Stimulated activated CD8-positive, alpha-beta memory T cell treated with anti-CD3 and anti-CD28 coated beads, Interleukin-7, amount 100 ng/mL, for 1 hour (primary cell): ENCODE results near the gene SCYL2.
"Not testable (repeated sequence)": the region's sequence is repeated elsewhere in the genome, so short reads cannot be mapped to it uniquely, and the experiment has no call there.

ENCODE experiments used
- DNase-seq, 2 donors: peaks; one replicate each; pipeline ENCODE4 v3.0.0-alpha.2; 2020; ENCODE audit warnings: low read depth in 2 of 2

SCYL2 gene

GRCh38 chr12:100329800-100330199 lies 62.8 kb downstream of the SCYL2 start:
- no peak for DNase-seq

GRCh38 chr12:100331871-100332270 lies 64.9 kb downstream of the SCYL2 start:
- no peak for DNase-seq

GRCh38 chr12:100332852-100333251 lies 65.9 kb downstream of the SCYL2 start:
- DNase-seq = no peak

- DNase-seq = no peak
Observed at GRCh38 chr12:100337299-100337698, 70.3 kb downstream of the SCYL2 start.

- no peak for DNase-seq
Observed at GRCh38 chr12:100337727-100338126, 70.8 kb downstream of the SCYL2 start.

GRCh38 chr12:100339071-100339470 lies 72.1 kb downstream of the SCYL2 start:
- no peak for DNase-seq

GRCh38 chr12:100342897-100343296 lies 75.9 kb downstream of the SCYL2 start:
- not testable (repeated sequence) for DNase-seq

- DNase-seq = not testable (repeated sequence)
Observed at GRCh38 chr12:100344351-100344750, 77.4 kb downstream of the SCYL2 start.

- no peak for DNase-seq
Observed at GRCh38 chr12:100345020-100345767, 78.2 kb downstream of the SCYL2 start.

GRCh38 chr12:100346660-100347059 lies 79.7 kb downstream of the SCYL2 start:
- no peak for DNase-seq

- DNase-seq = no peak
Observed at GRCh38 chr12:100348657-100349454, 81.9 kb downstream of the SCYL2 start.

- no peak for DNase-seq
Observed at GRCh38 chr12:100356644-100357223, 89.8 kb downstream of the SCYL2 start, which contains the start of gene SLC17A8. Gene SLC17A8, plus strand, starts transcription at chr12:100357074. Its CDS starts 318 bp downstream, at chr12:100357392.

GRCh38 chr12:100359248-100359647 lies 92.3 kb downstream of the SCYL2 start:
- no peak for DNase-seq

- no peak for DNase-seq
Observed at GRCh38 chr12:100359822-100360221, 92.8 kb downstream of the SCYL2 start.

- no peak for DNase-seq
Observed at GRCh38 chr12:100360450-100360849, 93.5 kb downstream of the SCYL2 start.

GRCh38 chr12:100364324-100364723 lies 97.3 kb downstream of the SCYL2 start:
- DNase-seq = no peak

- no peak for DNase-seq
Observed at GRCh38 chr12:100365411-100365810, 98.4 kb downstream of the SCYL2 start.

- no peak for DNase-seq
Observed at GRCh38 chr12:100368066-100368465, 101.1 kb downstream of the SCYL2 start.

GRCh38 chr12:100371146-100371545 lies 104.2 kb downstream of the SCYL2 start:
- no peak for DNase-seq

- no peak for DNase-seq
Observed at GRCh38 chr12:100372853-100373640, 106.1 kb downstream of the SCYL2 start.

- no peak for DNase-seq
Observed at GRCh38 chr12:100375038-100375735, 108.2 kb downstream of the SCYL2 start.
